Measurements from ENCODE around the gene DUSP7.
A peak's percentile ranks its signal among the peaks of the same experiment; 100 is the strongest.
"Not testable (repeated sequence)": the region's sequence is repeated elsewhere in the genome, so short reads cannot be mapped to it uniquely, and the experiment has no call there.

Gene DUSP7

GRCh38 chr3:52044869-52045619 is 11.3 kb downstream of the DUSP7 start:
- DNase-seq, result no peak

GRCh38 chr3:52043750-52044149 is 12.6 kb downstream of the DUSP7 start:
- peak; percentile 68 for DNase-seq

DNA sequence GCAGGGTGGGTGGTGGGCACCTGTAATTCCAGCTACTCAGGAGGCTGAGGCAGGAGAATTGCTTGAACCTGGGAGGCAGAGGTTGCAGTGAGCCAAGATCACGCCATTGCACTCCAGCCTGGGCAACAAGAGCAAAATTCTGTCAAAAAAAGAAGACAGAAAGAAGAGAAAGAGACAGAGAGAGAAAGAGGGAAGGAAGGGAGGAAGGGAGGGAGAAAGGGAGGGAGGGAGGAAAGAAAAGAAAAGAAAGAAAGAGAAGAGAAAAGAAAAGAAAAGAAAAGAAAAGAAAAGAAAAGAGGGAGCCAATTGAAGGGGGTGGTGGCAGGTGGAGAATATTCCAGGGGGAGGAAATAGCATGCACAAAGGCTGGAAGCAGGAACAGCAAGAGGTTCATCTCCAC is 13.3 kb downstream of the DUSP7 start:
- DNase-seq, result not testable (repeated sequence)

DNA sequence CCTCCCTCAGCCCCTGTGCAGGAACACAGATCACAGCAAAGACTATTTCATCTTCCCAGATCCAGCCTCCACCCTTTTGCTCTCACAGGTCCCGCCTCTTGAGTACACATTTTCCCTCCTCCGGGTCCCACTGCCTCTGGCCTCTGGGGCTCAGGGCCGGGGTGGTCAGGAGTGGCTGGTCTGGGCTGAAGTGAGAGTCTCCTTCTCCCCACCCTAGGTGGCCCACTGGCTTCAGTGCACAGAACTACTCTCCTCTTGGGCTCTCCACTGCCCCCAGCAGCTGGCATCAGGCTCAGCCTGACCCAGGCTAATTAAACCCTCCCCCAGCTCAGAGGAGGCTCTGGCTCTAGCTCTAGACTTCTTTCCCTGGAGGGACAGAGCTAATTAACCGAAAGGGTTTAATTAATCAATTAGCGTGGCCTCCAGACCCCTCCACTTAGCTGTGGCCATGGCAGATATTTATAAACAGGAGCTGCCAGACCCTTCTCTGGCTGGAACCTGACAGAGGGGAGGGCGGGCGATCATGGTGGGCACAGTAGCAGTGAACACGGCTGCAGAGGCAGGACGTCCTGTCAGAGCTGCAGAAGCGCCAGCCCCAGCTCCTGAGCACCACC is 15.1 kb downstream of the DUSP7 start:
- no peak for DNase-seq

- DNase-seq, result no peak
Measured at GRCh38 chr3:52040600-52040999, 15.8 kb downstream of the DUSP7 start.

GRCh38 chr3:52039846-52040245 is 16.5 kb downstream of the DUSP7 start:
- DNase-seq, result no peak

DNA sequence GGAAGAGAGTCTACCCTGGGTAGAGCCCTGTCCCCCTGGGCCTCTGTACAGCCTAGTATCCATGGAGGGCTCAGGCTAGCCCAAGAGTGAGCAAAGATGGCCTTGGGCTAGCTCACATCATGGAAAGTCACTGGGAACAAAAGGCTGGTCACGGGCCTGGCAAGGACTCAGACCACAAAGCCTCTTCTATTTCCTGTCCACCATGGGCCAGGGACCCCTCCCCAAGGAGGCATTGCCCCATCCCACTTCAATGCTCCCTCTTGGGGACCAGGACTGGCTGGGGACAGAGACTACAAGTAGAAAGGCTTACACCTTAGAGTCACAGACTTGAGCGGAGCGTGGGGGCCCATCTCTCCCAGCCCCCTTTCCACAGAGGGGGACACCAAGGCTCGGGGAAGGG is 16.9 kb downstream of the DUSP7 start:
- no peak for DNase-seq

DNA sequence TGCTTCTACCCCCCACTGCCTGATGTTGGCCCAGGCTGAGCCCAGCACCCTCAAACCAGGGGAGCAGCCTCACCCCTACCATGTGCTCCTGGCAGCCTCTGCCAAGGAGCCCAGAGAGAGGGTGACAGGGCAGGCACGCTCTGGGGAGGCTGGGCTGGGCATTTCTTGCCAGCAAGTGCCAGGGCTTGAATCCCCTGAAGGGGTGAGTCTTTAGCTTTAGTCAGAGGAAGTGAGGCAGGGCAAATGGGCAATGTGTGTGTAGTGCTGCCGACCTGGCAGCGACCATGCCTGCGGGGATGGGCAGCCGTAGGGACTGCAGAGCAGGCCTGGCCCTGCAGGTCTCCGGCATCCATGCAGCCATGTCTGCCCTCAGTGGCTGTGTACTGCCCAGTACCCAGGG is 18.1 kb downstream of the DUSP7 start:
- DNase-seq, result no peak

GRCh38 chr3:52037291-52037690 is 19.1 kb downstream of the DUSP7 start:
- no peak for DNase-seq

- DNase-seq, result no peak
Measured at GRCh38 chr3:52036829-52037228, 19.5 kb downstream of the DUSP7 start.

DNA sequence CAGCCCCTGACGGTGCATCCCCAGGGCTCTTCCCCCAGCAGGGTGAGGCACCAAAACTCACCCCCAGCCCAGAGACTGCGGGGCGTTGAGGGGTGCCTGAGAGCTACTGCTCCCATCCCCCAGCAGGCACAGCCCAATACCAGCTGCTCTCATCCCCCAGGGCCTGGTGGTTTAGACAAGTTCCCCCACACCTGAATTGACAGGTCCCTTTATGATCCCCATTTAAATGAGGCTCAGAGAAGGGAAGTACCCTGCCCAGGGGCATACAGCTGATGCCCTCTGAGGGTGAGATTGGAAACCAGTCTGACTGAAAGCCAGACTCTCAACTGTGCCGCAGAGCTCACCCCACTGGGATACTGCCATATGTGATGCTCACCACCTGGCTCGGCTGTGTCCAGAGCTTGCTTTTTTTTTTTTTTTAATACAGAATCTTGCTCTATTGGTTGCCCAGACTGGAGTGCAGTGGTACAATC is 20.1 kb downstream of the DUSP7 start:
- no peak for DNase-seq

- DNase-seq, result no peak
Measured at GRCh38 chr3:52034651-52035050, 21.7 kb downstream of the DUSP7 start.

DNA sequence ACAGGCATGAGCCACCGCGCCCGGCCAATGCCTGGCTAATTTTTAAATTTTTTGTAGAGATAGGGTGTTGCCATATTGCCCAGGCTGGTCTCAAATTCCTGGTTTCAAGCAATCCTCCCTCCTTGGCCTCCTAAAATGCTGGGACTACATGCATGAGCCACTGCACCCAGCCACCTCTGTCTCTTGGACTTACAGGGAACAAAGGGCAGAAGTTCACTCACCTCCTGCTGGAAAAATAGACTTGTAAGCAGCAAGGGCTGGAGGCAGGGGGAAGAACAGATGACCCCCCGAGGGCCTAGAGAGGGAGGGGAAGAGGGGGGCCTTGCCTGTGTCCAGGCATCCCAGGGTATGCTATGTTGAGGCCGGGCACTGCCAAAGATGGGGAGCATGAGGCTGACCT is 22.2 kb downstream of the DUSP7 start:
- DNase-seq, result no peak

DNA sequence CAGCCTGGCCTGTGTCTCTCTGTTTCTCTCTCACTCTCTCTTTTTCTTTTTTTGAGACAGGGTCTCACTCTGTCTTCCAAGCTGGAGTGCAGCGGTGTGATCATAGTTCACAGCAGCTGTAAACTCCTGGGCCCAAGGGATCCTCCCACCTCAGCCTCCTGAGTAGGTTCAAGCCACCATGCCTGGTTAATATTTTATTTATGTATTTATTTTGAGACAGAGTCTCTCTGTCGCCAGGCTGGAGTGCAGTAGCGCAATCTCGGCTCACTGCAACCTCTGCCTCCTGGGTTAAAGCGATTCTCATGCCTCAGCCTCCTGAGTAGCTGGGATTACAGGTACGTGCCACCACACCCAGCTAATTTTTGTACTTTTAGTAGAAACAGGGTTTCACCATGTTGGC is 22.6 kb downstream of the DUSP7 start:
- not testable (repeated sequence) for DNase-seq

- DNase-seq, result peak; percentile 85
Measured at GRCh38 chr3:52032702-52033408, 23.5 kb downstream of the DUSP7 start.

DNA sequence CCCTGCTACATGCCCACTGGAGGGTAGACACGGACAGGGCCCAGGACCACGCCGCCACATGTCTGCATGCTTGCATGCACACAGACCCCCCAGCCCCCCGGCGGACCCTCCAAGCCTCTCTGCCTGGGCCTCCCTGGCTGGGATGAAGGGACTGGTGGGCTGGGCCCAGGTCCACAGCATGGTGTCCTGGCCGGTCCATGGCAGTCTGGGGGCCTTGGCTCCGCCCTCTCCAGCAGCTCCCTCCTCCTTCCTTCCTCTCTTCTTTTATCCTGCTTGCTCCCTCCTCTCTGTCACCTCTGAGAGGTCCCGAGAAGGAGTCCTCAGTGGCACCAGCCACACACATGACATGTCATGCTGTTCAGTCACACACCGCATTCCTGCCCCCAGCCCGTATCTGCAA is 24.5 kb downstream of the DUSP7 start:
- DNase-seq, result no peak

DNA sequence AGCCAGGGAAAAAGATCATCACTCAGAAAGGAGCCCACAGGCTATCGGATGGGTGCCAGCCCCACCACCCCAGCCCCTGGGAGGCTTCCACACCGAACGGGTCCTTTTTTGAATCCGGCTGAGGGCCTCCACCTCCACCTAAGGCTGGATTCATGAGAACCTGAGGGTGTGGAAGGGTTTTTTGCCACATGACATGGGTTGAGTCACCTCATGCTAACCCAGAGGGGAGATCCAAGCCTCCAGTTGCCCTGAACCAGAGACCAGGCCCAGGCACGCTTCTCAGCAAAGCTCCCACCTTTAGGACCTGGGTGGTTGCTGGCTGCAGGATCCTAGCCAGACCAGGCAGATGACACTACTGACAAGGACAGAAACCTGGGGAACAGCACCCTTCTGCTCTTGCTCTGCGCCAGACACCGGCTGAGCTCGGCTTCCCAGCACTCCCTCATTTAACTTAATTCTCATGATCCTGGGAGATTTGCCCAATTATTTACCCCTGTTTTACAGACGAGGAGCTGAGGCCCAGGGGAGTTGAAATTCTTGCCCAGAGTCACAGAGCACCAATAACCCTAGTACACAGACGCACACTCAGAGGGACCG is 25.6 kb downstream of the DUSP7 start:
- no peak for DNase-seq

GRCh38 chr3:52029535-52029934 is 26.8 kb downstream of the DUSP7 start:
- DNase-seq, result no peak

GRCh38 chr3:52029053-52029452 is 27.3 kb downstream of the DUSP7 start:
- no peak for DNase-seq

DNA sequence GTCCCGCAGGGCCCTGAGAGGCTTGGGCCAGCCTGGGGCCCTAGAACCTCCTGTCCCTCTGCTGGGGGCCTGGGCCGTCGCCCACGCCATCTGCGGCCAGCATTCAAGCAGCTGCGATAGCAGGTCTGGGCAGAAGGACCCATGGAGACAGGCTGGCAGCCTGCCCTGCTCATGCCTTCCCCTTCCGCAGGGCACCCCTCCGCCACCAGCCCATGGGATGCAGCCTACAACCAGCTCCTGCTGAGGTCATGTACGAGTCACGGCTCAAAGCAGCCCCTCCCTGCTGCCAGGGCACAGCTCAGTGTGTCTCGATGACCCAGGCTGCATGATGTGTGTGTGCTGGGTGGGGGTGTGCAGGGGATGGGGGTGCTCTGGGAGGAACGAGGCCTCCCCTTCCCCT is 27.8 kb downstream of the DUSP7 start:
- no peak for DNase-seq

GRCh38 chr3:52026041-52026440 is 30.3 kb downstream of the DUSP7 start:
- DNase-seq, result peak; percentile 99

- peak; percentile 43 for DNase-seq
Measured at GRCh38 chr3:52025453-52025852, 30.9 kb downstream of the DUSP7 start.

DNA sequence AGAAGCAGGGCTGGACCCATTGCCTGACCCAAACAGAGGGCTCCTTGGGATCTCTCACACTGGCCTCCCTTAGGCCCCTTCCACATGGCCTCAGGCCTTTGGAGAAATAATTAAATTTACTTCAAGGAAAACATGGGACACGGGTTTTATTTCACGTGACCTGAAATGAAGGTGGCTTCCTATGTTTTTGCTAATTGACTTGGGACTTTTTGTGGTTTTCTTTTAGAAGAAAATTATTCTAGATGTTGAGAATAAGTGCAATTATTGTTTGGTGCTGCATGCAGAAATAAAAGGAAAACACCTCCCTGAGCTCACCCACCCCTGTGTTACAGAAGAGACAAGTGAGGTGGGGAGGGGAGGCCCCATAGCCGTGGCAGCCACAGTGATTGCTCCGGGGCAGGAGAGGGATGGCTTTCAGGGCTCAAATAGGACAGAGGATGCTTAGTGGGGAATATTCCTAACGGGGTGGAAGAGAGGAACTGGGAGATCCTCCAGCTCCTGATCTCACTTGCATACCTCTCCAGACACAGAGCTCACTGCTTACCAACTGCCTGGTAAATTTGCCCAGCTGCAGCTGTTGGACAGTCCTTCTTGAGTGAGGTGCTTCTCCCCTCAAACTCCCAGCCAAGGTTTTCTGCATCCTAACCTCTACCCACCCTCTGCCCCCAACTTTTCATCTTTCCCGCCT is 31.5 kb downstream of the DUSP7 start:
- no peak for DNase-seq
